Heart right ventricle (tissue), 16 donors: ENCODE measurements around the gene GTPBP8. TPM values are rescaled to one million over a fixed set of nuclear protein-coding genes. Genes with fewer than 3 reads are reported as not detected.

Source experiments
- ATAC-seq, 8 donors: fragments of 200-7000 bp; cut with Tn5 transposase; one replicate each; pipeline ENCODE4 v1.9.1; 2020; ENCODE audit warnings: mild to moderate bottlenecking in 8 of 8, moderate library complexity in 8 of 8, moderate number of reproducible peaks in 1 of 8
- DNase-seq, 2 donors: peaks; one replicate each; pipeline ENCODE4 v3.0.0-alpha.2; 2020
- H3K27ac ChIP-seq, 10 donors: fragments of 200-600 bp; sonication (generic) in 2 of 10; one replicate each; pipeline versions ENCODE4 v1.5.0 to v1.8.0; 2020 to 2022; ENCODE audit warnings: mild to moderate bottlenecking in 3 of 10
- H3K27me3 ChIP-seq, 7 donors: fragments of 200-600 bp; one replicate each; pipeline ENCODE4 v1.8.0; 2021 to 2022; ENCODE audit warnings: mild to moderate bottlenecking in 2 of 7
- H3K36me3 ChIP-seq, 9 donors: fragments of 200-600 bp; sonication (generic) in 1 of 9; one replicate each; pipeline versions ENCODE4 v1.5.0 to v1.8.0; 2020 to 2022; ENCODE audit warnings: mild to moderate bottlenecking in 2 of 9
- H3K4me1 ChIP-seq, 9 donors: fragments of 200-600 bp; sonication (generic) in 1 of 9; one replicate each; pipeline versions ENCODE4 v1.5.0 to v1.8.0; 2020 to 2022; ENCODE audit warnings: mild to moderate bottlenecking in 4 of 9
- H3K4me3 ChIP-seq, 10 donors: fragments of 200-600 bp; sonication (generic) in 2 of 10; one replicate each; pipeline versions ENCODE4 v1.5.0 to v1.8.0; 2020 to 2022; ENCODE audit warnings: mild to moderate bottlenecking in 7 of 10, moderate library complexity in 2 of 10
- H3K9me3 ChIP-seq, 11 donors: fragments of 200-600 bp in 10 of 11; sonication (generic) in 2 of 11; one replicate each; pipeline versions ENCODE4 v1.5.0 to v1.8.0; 2013 to 2022; ENCODE audit warnings: mild to moderate bottlenecking in 2 of 11, control low read depth in 1 of 11, moderate library complexity in 1 of 11
- WGBS, 2 donors: extraction: QIAGEN DNeasy Blood & Tissue Kit; methylation state at CpG; one replicate each; pipeline ENCODE4 v1.1.7; 2013; ENCODE audit warnings: inconsistent platforms in 1 of 2; 5-methylcytosine and 5-hydroxymethylcytosine counted together
- intact Hi-C, 10 donors: fragments of 100-400 bp; cut with DNase I; formaldehyde crosslinking; loops; one replicate each; pipeline versions ENCODE4 v1.11.1 to v1.14.2; 2022
- polyA plus RNA-seq, 2 donors: library from polyadenylated mRNA; stranded (reverse); fragments of 200-250 nt; gene quantifications; one replicate each; pipeline ENCODE4 v1.2.3, GENCODE V29; 2013
- total RNA-seq, 10 donors: library from RNA; stranded (reverse); fragmentation: NEBNext Ultra II Directional in 3 of 10; extraction: Animal tissue kit (Norgen Biotek cat#: 25700) in 3 of 10; gene quantifications; one replicate each; pipeline versions ENCODE4 v1.2.1 to v1.2.4, GENCODE V29; 2021 to 2023
- TF ChIP-seq, protein P1 (sequence below), 9 donors: fragments of 200-600 bp; sonication (generic) in 2 of 9; IDR thresholded peaks; one replicate each; pipeline versions ENCODE4 v1.5.0 to v1.8.0; 2021 to 2022; ENCODE audit warnings: antibody characterized with exemption in 9 of 9, mild to moderate bottlenecking in 5 of 9, moderate library complexity in 1 of 9
- donor health status: Arrhythmogenic right ventricular cardiomyopathy.
- donor health status: ischemic (EF 13 %, LVEDD 7.1; RV severe dilation, severe dysfunction).
- donor health status: healthy with polysubstance abuse.
- donor health status: DM: no; HTN: yes; CAD: no.
- donor health status: DM: no; HTN: no; CAD: no.
- donor health status: ischemic (EF 25% LVEDD 6.9; RV normal size, moderate dysfunction).
- donor health status: ischemic (EF 25% LVEDD 5.7; RV mildly dilated, moderate dysfunction).
- donor health status: healthy.
- donor health status: DM: yes; HTN: yes; CAD: no.
- donor health status: Ischemic cardiomyopathy.
- donor health status: ischemic (EF 35%, LVEDD 5.7; RV mildly dilated, moderate dysfunction).
- donor health status: nonischemic (EF 11% LVEDD 7.7; RV severe dilation, severe dysfunction).
- donor health status: DM: yes; HTN: yes; CAD: no.
- donor health status: PGD.
- donor health status: ischemic (EF 29% LVEDD 5.4; RV normal size, mild dysfunction).
- donor health status: nonischemic (EF 23%, LVEDD 6.1; RV moderate dilation, normal function).

GTPBP8 gene
- total and polyA plus RNA-seq, 12 donors = 4.7 to 31.3 (median 25.3) TPM

GRCh38 chr3:112979244-112979832 is 11.4 kb upstream of the GTPBP8 start:
- TF ChIP-seq, protein P1, sequence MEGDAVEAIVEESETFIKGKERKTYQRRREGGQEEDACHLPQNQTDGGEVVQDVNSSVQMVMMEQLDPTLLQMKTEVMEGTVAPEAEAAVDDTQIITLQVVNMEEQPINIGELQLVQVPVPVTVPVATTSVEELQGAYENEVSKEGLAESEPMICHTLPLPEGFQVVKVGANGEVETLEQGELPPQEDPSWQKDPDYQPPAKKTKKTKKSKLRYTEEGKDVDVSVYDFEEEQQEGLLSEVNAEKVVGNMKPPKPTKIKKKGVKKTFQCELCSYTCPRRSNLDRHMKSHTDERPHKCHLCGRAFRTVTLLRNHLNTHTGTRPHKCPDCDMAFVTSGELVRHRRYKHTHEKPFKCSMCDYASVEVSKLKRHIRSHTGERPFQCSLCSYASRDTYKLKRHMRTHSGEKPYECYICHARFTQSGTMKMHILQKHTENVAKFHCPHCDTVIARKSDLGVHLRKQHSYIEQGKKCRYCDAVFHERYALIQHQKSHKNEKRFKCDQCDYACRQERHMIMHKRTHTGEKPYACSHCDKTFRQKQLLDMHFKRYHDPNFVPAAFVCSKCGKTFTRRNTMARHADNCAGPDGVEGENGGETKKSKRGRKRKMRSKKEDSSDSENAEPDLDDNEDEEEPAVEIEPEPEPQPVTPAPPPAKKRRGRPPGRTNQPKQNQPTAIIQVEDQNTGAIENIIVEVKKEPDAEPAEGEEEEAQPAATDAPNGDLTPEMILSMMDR (IDR thresholded peaks at IDR 0.05) = peak; percentile 50 to 85 (median 74)
- no peak overlapping the region for H3K27ac ChIP-seq
- H3K27me3 ChIP-seq = no peaks in the 10 kb centered on the region
- H3K9me3 ChIP-seq = no peaks in the 10 kb centered on the region
- DNase-seq = no peak
- intact Hi-C loops = loop anchor here in 8 of 10 donors (2.0 to 10.0 kb wide), 8 partner anchors 242 to 397 kb away; partner anchors contain the start of gene CCDC80 (in 3 of the 8)
- 65 to 81% methylated on average over 1 of the region's 1 CpG for WGBS, 2 donors
- H3K4me1 ChIP-seq = peaks cover 0 to 25% (median 0%) of the 10 kb centered on the region in 9 donors
- H3K4me3 ChIP-seq = no peak overlapping the region
- no peak for ATAC-seq
- H3K36me3 ChIP-seq = no peaks in the 10 kb centered on the region

DNA sequence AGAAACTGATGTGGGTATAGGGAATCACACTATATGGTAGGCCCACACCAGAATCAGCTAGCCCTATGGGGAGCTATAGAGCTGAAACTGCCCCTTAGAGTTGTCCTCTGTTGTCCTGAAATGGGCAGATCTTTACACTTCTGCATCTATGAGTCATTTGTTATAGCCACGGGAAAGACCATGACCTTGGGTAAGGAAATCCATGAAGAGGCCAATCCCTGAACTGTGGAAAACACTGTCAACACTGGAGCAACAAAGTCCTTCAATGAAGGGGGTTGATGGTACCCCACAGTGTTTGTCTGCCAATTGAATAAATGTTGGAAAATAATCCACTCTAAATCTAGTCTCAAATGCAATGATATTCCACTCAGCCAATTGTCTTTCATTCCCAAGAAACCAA is 10.7 kb upstream of the GTPBP8 start:
- TF ChIP-seq, protein P1 (IDR thresholded peaks at IDR 0.05) = no peak
- no peak for ATAC-seq
- H3K4me1 ChIP-seq = peaks cover 0 to 29% (median 0%) of the 10 kb centered on the region in 9 donors
- no peaks in the 10 kb centered on the region for H3K27me3 ChIP-seq
- H3K4me3 ChIP-seq = no peak overlapping the region
- no peak overlapping the region for H3K27ac ChIP-seq
- no peak for DNase-seq
- H3K9me3 ChIP-seq = no peaks in the 10 kb centered on the region
- H3K36me3 ChIP-seq = no peaks in the 10 kb centered on the region
- intact Hi-C loops = loop anchor here in 6 of 10 donors (2.0 to 10.0 kb wide), 8 partner anchors 245 to 675 kb away; partner anchors contain the start of gene CCDC80 (in 3 of the 6)
- 26 to 29% methylated on average over 1 of the region's 1 CpG for WGBS, 2 donors

DNA sequence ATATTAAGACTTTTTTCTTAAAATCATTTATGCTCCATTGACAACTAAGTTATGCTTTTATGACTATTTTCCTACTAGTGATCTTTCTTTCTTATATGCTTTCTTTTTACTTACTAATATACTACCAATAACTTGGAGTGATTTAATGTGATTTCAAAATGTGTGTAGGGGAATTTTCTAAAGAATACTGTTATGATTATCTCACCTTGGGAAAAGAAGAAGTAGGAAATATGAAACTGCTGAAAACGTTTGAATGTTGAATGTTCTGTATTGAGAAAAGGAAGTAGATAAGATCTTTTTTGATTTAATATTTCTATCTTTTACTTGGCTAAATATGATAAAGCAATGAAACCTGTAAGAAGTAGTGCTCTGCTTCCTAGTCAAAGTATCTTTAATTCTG is 8.1 kb upstream of the GTPBP8 start:
- H3K36me3 ChIP-seq = no peaks in the 10 kb centered on the region
- no peaks in the 10 kb centered on the region for H3K9me3 ChIP-seq
- no peak overlapping the region for H3K27ac ChIP-seq
- intact Hi-C loops = loop anchor here in 5 of 10 donors (2.0 to 10.0 kb wide), 8 partner anchors 248 to 678 kb away; partner anchors contain the start of gene CCDC80 (in 4 of the 5)
- H3K4me3 ChIP-seq = no peak overlapping the region
- DNase-seq = no peak
- 31 to 38% methylated on average over 1 of the region's 1 CpG for WGBS, 2 donors
- ATAC-seq = no peak
- H3K27me3 ChIP-seq = no peaks in the 10 kb centered on the region
- H3K4me1 ChIP-seq = peaks cover 0 to 11% (median 0%) of the 10 kb centered on the region in 9 donors
- TF ChIP-seq, protein P1 (IDR thresholded peaks at IDR 0.05) = no peak

- Histone ChIP-seq H3K9me3 (no peaks in the 10 kb centered on the region), H3K27me3 (no peaks in the 10 kb centered on the region), H3K27ac (no peak overlapping the region), H3K4me3 (no peak overlapping the region), H3K4me1 (peaks cover 0 to 10% (median 0%) of the 10 kb centered on the region in 9 donors), H3K36me3 (no peaks in the 10 kb centered on the region)
- peak in 1 of 8 donors; percentile 44 for ATAC-seq
- intact Hi-C loops = loop anchor here in 5 of 10 donors (5.0 to 10.0 kb wide), 7 partner anchors 250 to 680 kb away; partner anchors contain the start of gene CCDC80 (in 3 of the 5)
- 67 to 70% methylated on average over 2 of the region's 2 CpGs for WGBS, 2 donors
- no peak for DNase-seq
- TF ChIP-seq, protein P1 (IDR thresholded peaks at IDR 0.05) = no peak
These were observed 6.3 kb upstream of the GTPBP8 start for GRCh38 chr3:112984485-112984884.
